Fibroblast of skin of right biceps (primary cell): ENCODE results near the gene TEDC2.
A peak's percentile ranks its signal among the peaks of the same experiment; 100 is the strongest.
"Not testable (repeated sequence)": the region's sequence is repeated elsewhere in the genome, so short reads cannot be mapped to it uniquely, and the experiment has no call there.

Experiments
- DNase-seq: peaks from one replicate; pipeline ENCODE4 v3.0.0-alpha.2; 2013

The TEDC2 gene

GRCh38 chr16:2459647-2460390 lies at the start of gene TEDC2:
TSS of gene TEDC2 (plus strand) at chr16:2460109. CDS start at chr16:2460145, 36 bp downstream.
- peak; percentile 93 for DNase-seq

- no peak for DNase-seq
Measured at GRCh38 chr16:2415085-2415484, 44.8 kb upstream of the TEDC2 start.

GRCh38 chr16:2420035-2420434 lies 39.9 kb upstream of the TEDC2 start:
- no peak for DNase-seq

- DNase-seq = no peak
Measured at GRCh38 chr16:2422123-2422867, 37.6 kb upstream of the TEDC2 start.

- no peak for DNase-seq
Measured at GRCh38 chr16:2424061-2425007, 35.6 kb upstream of the TEDC2 start.

GRCh38 chr16:2425008-2425518 lies 34.8 kb upstream of the TEDC2 start:
- no peak for DNase-seq

- DNase-seq = no peak
Measured at GRCh38 chr16:2425825-2426430, 34.0 kb upstream of the TEDC2 start.

- no peak for DNase-seq
Measured at GRCh38 chr16:2426941-2427361, 33.0 kb upstream of the TEDC2 start.

- DNase-seq = no peak
Measured at GRCh38 chr16:2427526-2427925, 32.4 kb upstream of the TEDC2 start.

- peak; percentile 42 for DNase-seq
Measured at GRCh38 chr16:2428051-2428783, 31.7 kb upstream of the TEDC2 start.

- DNase-seq = no peak
Measured at GRCh38 chr16:2428784-2429033, 31.2 kb upstream of the TEDC2 start.

GRCh38 chr16:2429034-2429770 lies 30.7 kb upstream of the TEDC2 start, which contains the start of gene CCNF:
TSS of gene CCNF (plus strand) at chr16:2429447. CDS start at chr16:2429482, 35 bp downstream.
- peak; percentile 96 for DNase-seq

GRCh38 chr16:2429771-2430663 lies 29.9 kb upstream of the TEDC2 start:
- DNase-seq = peak; percentile 15

GRCh38 chr16:2432286-2432685 lies 27.6 kb upstream of the TEDC2 start:
- no peak for DNase-seq

GRCh38 chr16:2432801-2433505 lies 27.0 kb upstream of the TEDC2 start:
- DNase-seq = no peak

- DNase-seq = not testable (repeated sequence)
Measured at GRCh38 chr16:2435236-2435635, 24.7 kb upstream of the TEDC2 start.

GRCh38 chr16:2436110-2436509 lies 23.8 kb upstream of the TEDC2 start:
- DNase-seq = no peak

- DNase-seq = no peak
Measured at GRCh38 chr16:2437032-2437790, 22.7 kb upstream of the TEDC2 start.

- DNase-seq = no peak
Measured at GRCh38 chr16:2438121-2438520, 21.8 kb upstream of the TEDC2 start.
